Germinal center (tissue), 1 donor: ENCODE measurements around the gene TNFRSF8.

Source experiments
- DNase-seq: peaks from one replicate; pipeline ENCODE4 v3.0.0; 2012; ENCODE audit warnings: mixed read lengths, low spot score

The TNFRSF8 gene

GRCh38 chr1:12059722-12060464 lies 3.2 kb upstream of the TNFRSF8 start:
- peak; percentile 58 for DNase-seq

- DNase-seq: no peak
Measured at GRCh38 chr1:12060500-12060899, 2.6 kb upstream of the TNFRSF8 start.

GRCh38 chr1:12064073-12064969 lies 1.2 kb downstream of the TNFRSF8 start:
- DNase-seq: no peak

- DNase-seq: no peak
Measured at GRCh38 chr1:12065872-12066271, 2.8 kb downstream of the TNFRSF8 start.

- DNase-seq: no peak
Measured at GRCh38 chr1:12067900-12068821, 5.1 kb downstream of the TNFRSF8 start.

- no peak for DNase-seq
Measured at GRCh38 chr1:12069623-12070244, 6.6 kb downstream of the TNFRSF8 start.

GRCh38 chr1:12071892-12072291 lies 8.8 kb downstream of the TNFRSF8 start:
- no peak for DNase-seq

- DNase-seq: no peak
Measured at GRCh38 chr1:12072741-12073140, 9.6 kb downstream of the TNFRSF8 start.

- no peak for DNase-seq
Measured at GRCh38 chr1:12073796-12074195, 10.7 kb downstream of the TNFRSF8 start.

- no peak for DNase-seq
Measured at GRCh38 chr1:12075195-12076114, 12.4 kb downstream of the TNFRSF8 start.

- DNase-seq: no peak
Measured at GRCh38 chr1:12076425-12077005, 13.4 kb downstream of the TNFRSF8 start.

GRCh38 chr1:12078575-12078937 lies 15.5 kb downstream of the TNFRSF8 start:
- no peak for DNase-seq

GRCh38 chr1:12078938-12079861 lies 16.1 kb downstream of the TNFRSF8 start:
- DNase-seq: peak; percentile 81

GRCh38 chr1:12080156-12080555 lies 17.1 kb downstream of the TNFRSF8 start:
- no peak for DNase-seq

GRCh38 chr1:12080773-12081556 lies 17.9 kb downstream of the TNFRSF8 start:
- DNase-seq: no peak

- DNase-seq: no peak
Measured at GRCh38 chr1:12081648-12082396, 18.7 kb downstream of the TNFRSF8 start.

GRCh38 chr1:12082988-12083387 lies 19.9 kb downstream of the TNFRSF8 start:
- no peak for DNase-seq

- DNase-seq: no peak
Measured at GRCh38 chr1:12083766-12084165, 20.7 kb downstream of the TNFRSF8 start.
